ELR (cell line): Measurements from ENCODE around the gene HRH1.

Source experiments
- DNase-seq: peaks from one replicate; pipeline ENCODE4 v3.0.0-alpha.2; 2015; ENCODE audit warnings: low read depth

The HRH1 gene

DNA sequence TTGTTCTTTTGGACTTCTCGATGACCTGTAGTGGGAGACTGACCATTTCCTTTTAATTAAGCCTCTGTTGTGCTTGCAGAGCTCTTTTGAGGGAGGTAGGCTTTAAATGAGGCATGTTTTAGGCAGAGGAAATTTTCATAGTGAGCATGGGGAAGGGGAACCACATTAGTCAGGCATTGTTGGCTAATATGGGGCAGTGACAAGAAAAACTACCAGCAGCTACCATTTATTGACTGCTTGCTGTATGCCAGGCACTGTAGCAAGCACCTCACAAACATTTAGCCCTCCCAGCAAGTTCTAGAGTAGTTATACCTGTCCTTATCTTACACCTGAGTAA, 128.8 kb downstream of the HRH1 start:
- DNase-seq = no peak

DNA sequence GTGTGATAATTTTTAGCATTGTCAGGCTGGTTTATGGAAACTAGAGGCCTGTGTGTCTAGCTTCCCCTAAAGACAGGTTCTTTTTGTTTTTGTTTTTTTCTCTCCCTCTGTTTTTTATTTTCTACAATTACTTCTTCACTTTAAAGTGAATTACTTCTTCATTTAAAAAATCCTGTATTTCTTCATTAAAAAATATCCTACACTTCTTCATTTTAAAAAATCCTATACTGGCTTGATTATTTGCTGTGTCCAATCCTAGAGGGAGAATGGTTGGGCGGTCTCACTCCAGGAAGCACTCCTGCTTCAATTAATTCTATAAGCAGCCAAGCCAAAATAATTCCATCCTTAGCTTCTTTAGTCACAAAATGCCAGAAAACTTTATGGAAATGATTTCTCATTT, 129.7 kb downstream of the HRH1 start:
- no peak for DNase-seq

DNA sequence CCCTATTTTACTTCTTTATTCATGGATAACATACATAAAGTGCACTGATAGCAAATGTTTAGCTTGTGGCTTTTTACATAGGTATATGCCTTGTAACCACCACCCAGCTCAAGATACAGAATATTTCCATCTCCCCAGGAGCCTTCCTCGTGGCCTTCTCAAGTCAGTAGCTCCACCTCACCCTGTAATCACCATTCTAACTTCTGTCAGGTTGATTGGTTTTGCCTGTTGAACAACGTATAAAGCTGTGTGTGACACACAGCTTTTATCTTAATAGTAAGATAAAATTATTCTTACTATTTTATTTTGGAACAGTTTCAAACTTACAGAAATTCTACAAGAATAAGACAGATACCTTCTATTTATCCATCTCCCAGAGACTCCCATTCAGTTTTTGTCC, 131.2 kb downstream of the HRH1 start:
- no peak for DNase-seq

DNA sequence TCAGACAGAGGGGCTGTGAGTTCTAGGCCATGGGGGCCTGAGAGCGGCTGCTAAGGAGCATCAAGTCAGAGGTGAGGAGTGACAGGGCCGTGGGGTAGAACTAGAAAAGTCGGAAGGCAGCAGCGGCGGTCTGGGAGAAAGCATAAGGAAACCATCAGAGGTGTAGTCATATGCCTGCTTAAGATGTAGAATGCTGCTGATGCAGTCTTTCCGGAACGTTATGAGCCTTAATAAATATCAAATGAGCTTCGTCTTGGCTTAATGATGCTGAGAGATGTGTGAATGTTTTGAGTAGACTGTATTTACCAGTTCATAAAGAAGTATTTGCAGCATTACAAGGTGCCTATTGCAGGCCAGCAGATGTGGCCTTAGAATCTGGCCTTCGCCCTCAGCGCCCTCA, 133.1 kb downstream of the HRH1 start:
- DNase-seq = no peak

DNA sequence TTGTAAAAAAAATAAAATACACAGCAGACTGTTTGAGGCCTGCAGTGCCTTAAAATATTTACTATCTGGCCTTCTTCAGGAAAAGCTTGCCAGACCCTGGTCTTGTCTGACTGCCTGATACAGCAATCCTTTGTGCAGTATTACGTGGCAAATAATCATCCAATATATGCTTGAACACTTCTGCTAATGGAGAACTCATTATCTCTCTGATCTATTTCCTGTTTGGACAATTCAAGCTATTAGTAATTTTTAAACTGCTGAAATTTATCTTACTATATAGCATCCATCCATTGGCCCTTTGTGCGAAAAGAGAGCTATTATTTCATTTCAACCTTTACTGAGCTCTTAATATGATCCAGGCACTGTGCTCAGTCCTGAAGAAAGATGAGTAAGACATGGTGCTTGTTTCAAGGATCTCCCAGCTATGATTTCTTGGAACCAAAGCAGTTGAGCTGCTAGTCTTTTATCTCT, 133.8 kb downstream of the HRH1 start:
- peak; percentile 66 for DNase-seq

DNA sequence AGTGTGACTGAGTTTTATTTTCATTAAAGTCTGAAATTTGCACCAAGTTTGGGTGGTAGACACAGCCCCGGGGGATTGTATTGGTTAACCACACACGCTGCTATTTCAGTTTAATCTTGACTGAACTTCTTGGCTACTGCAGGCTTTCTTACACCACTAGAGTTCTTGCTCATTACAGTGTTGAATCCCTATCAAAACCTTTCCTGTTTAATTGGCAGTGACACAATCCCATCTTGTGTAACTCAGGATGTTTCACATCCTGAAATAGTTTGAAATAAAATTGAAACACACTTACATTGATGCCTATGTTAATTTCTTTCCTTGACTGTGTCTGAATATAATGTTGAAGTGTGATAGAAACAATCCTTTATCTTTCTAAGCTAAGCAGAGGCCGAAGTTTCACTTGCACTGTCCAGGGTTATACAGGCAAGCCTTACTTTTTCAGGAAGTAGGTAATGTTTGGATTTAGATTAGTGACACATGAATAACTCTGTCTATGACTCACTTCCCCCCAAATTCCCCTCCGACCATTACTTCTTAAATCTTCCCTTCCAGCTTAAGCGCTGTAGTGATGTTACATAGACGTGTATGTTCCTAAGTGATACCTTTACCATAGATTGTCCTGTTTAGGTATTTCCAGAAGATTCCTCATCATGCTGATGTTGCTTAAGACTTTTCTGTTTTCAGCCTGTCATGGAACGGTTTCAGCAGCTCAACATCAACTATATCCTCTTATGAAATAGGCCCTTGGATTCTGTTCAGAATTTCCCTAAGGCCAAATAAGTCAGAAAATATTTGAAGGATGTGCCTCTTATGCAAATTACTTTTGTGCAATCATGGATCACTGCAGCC, 134.7 kb downstream of the HRH1 start:
- peak; percentile 94 for DNase-seq

DNA sequence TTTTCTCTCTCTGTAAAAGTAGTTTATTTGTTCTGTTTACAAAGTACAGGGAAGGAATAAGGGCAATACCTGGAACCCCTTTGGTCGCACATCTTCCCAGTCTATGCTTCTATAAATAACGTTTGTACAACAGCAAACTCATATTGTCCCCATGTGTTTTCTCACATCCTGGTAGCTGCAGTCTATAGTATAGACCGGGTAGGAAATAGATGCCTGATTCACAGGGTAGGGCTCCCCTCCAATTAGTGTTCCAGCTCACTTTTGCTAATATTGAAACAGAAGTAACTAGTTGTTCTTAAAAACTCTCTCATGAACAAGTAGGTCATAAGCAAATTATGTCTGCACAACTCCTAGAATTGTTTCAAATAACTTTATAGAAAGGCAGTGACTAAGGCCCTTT, 135.6 kb downstream of the HRH1 start:
- DNase-seq = peak; percentile 24

DNA sequence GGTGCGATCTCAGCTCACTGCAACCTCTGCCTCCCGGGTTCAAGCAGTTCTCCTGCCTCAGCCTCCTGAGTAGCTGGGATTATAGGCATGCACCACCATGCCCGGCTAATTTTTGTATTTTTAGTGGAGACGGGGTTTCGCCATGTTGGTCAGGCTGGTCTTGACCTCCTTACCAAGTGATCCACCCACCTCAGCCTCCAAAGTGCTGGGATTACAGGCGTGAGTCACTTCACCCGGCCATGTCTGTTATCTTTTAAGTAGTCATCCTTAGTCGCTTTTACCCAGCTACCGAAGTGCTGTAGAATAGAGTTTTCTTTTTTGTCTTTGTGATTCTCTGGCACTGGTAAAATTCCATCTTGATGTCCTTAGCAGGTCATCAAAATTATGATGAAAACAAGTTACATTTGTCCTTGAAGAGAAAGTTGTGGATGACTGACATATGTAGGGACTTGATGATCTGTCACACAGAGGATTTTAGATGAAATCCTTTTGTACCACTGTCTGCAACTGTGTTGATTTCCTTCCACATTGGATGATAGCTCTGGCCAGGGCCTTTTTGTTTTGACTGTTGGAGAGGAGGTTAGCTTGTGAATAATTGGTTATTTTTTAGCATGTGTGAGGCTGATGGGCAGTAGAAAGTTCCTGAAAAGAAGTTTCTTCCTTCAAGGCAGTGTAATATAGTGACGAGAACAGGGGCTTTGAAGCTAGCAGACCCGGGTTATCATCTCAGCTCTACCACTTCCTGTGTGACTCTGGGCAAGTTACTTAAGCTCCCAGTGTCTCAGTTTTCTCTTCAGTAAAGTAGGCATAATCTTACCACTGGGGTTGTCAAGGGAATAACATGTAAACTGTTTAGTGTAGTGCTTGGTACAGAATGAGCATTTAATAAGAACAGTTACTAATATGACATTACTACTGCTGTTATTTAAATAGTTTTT, 136.7 kb downstream of the HRH1 start:
- peak; percentile 85 for DNase-seq

DNA sequence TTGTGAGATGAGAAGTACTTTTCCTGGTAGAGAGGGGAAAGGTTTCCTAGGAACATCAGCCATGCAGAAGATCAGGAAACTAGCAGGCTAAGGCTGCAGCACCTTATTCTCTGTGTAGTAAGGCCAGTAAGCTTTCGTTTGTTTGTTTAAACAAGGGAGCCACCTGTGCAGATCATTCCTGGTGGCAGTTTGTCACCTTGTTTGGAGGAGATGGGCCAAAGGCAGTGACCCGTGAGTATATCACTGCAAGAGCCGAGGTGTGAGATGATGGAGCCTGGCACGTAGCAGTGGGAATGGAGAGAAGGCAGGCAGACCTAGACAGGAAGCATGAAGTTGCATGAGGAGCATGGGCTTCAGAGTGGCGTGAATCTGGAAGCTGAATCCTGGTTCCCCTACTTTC, 137.5 kb downstream of the HRH1 start:
- no peak for DNase-seq

DNA sequence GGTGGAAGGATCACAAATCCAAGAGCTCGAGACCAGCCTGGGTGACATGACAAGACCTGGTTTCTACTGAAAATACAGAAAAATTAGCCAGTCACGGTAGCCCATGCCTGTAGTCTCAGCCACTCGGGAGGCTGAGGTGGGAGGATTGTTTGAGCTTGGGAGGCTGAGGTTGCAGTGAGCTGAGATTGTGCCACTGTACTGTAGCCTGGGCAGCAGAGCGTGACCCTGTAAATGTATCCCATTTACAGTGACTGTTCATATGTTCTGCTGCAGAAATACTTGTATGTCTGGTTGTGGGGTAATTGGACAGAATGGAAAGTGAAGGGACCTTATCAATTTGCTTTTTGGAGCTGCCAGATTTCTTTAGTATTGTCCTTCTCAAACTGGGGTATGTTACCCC, 142.8 kb downstream of the HRH1 start:
- DNase-seq = no peak

DNA sequence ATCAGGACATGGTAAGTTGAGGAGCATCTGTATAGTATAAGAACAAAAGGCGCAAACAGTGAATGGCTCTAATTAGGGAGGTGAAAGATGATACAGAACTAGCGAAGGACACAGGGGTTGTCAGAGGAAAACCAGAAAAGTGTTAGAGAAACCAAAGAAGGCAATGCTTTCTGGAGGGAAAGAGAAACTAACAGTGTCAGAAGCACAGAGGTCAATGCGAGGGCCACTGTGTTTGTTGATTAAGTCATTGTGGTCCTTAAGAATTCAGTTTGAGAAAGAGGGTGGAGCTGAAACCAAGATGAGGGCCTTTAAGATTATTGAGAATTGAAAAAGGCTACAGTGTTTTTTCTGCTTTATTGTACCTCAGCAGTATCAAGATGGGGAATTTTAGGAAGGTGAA, 146.7 kb downstream of the HRH1 start:
- DNase-seq = peak; percentile 24

DNA sequence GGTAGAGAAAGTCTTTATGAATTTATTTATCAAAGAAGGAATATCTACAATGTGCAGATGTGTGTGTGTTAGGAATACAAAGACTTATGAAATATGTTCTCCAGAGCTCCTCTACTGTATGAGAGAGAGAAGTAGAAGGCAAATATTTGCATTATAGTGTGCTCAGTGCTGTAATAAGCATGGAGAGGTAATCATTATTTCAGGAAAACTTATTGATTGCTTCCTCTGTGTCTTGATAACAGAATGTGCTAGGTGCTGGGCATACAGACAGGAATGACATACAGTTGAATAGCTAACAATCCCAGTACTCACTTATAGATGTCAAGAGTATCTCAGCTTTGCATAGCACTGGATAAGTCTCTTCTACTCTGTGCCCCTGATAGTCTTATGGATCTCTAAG, 148.2 kb downstream of the HRH1 start:
- no peak for DNase-seq

DNA sequence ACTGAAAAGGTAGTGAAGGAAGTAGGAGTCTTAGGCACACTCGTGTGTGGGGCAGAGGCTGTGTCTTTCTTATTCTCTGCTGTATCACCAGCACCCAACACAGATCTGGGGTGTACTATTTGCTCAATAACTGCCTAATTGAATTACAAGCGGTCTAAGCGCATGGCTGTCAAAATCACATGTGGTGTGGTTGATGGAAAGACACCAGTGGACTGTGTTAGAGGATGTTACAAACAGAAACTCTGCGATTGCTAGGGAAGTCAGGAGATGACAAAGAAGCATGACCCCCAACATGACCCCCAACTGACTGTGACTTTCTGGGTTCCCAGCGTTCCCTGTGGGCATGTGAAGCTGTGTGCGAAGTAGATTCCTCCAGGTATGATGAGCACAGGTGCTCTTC, 149.9 kb downstream of the HRH1 start:
- DNase-seq = no peak

DNA sequence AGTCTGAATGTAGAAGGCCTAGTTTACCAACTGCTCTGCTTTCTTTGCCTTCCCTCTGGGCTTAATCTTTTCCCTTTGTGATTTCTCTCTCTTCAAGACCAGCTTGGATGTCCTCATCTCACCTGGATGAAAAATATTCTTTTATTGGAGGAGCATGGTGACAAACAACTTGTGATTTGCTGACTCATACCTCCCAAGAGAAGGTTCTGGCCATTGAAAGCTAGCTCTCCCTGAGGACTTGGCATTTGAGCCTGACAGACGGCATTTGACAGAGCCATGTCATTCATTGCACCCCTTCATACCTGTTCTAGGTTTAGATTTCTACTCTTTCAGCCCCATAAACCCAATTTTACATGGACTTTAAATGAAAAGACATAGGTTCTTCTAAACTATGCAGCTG, 151.2 kb downstream of the HRH1 start:
- DNase-seq = peak; percentile 29

DNA sequence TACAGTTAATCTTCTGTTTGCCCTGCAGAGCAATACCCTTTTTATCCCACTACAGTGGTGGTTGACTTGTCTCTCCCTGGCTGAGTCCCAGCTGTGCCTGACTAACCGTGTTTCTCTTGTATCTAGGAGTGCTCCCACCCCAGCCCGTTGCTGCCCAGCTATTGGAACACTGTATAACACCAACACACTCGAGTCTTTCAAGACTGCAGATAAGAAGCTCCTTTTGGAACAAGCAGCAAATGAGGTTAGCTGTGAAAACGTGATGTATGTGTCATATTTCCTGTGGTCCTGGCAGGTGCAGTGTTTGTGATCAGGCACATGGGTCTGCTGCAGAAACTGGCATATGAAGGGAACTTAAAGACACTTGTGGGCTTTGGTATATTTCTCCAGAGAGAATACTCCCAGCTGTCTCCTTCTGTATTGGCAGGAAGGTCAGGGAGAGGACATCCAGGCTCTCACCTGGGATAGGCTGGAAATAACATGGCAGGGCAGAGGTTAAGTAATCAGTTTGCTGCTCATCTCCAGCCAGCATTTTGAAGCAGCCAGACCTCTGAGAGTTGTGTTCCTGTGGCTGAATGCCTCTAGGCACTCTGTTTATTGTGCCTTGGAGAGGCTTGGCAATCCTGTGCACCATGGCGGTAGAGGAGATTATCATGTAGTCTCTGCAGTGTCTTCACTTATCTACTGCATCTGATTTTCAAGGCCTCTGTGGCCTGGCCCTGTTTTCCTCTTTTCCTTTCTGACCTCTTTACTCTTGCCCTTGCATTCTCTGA, 152.7 kb downstream of the HRH1 start:
- DNase-seq = peak; percentile 20

DNA sequence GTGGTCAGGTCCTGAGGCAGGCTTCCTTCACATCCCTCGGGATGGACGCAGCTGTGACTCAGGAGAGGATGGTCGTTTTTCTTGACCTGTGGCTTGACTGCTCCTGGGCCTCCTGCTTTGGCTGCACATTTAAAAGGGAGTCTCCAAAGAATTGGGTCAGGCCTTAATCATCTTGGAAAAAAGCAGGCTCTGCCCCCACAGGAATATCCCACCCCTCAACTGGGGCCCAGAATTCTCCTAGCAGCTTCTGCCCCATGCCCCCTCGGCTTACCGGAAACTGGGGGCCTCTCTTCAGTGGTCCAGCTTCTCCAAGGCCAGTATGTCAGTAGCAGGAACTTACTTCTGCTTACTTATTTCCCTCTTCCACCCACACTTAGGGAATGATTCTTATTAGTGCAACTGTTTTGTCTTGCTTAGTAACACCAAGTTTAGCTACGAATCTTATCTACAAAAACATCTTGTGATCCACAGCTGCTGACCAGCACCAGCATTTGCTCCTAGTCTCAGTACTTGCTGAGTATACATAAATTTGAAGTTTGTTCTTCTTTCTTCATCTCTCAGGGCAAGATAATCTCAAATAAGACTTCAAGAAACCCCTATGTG, 153.6 kb downstream of the HRH1 start:
- DNase-seq = no peak

DNA sequence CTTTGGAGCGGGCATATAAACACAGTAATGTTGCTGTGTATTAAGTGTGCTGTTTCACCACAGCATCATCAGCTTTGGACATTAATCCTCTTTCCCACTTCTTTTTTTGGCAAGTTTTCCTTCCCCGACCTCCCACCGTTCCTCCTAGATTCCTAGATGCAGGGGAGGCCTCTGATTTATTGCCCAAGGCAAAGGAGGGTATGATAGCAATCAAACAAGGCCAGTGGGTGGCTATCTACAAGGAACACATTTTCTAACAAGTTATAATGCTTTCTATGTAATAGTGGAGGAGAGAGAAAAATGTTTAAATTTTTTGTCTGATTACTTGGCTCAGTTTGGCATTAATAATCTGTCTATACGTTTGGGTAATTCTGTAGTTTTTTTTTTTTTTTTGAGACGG, 156.0 kb downstream of the HRH1 start:
- DNase-seq = no peak

DNA sequence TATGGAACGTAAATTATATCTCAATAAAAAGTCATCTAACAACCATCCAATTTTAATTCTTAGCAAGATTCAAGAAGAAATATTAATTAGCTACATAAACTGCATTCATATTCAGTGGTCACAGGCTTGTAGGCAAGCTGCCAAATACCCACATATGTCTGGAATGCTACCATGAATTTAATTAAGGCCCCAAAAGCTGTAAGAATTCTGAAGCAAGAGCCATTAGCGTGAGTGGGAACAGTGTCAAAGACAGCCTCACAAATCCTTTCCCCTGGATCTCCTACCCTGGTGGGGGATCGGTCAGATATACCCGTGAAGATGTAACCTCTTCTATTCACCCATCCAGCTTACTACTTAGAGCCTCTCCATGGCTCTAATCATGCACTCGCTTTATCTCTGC, 157.9 kb downstream of the HRH1 start:
- no peak for DNase-seq
